Measurements from ENCODE around the gene KRT78. TPM values are rescaled to one million over a fixed set of nuclear protein-coding genes. Genes with fewer than 3 reads are reported as not detected.

The KRT78 gene
- polyA plus RNA-seq, 1 experiment: not detected

GRCh38 chr12:52847335-52848102 lies 1.3 kb downstream of the KRT78 start:
- Histone ChIP-seq H3K4me3 (ENCODE audit: low read depth, low read length) (no peak overlapping the region), H3K27me3 (ENCODE audit: control insufficient read depth, insufficient read depth, low read length) (peaks cover 9% of the 10 kb centered on the region), H3K36me3 (ENCODE audit: control insufficient read depth, insufficient read depth, low read length) (no peaks in the 10 kb centered on the region)
- CTCF ChIA-PET: interaction anchor here (1.0 kb wide), 1 partner anchor 15 kb away, joined by 3 read pairs; no protein-coding TSS in a partner anchor
- POLR2A ChIA-PET: no interaction called here
- TF ChIP-seq, protein P1, sequence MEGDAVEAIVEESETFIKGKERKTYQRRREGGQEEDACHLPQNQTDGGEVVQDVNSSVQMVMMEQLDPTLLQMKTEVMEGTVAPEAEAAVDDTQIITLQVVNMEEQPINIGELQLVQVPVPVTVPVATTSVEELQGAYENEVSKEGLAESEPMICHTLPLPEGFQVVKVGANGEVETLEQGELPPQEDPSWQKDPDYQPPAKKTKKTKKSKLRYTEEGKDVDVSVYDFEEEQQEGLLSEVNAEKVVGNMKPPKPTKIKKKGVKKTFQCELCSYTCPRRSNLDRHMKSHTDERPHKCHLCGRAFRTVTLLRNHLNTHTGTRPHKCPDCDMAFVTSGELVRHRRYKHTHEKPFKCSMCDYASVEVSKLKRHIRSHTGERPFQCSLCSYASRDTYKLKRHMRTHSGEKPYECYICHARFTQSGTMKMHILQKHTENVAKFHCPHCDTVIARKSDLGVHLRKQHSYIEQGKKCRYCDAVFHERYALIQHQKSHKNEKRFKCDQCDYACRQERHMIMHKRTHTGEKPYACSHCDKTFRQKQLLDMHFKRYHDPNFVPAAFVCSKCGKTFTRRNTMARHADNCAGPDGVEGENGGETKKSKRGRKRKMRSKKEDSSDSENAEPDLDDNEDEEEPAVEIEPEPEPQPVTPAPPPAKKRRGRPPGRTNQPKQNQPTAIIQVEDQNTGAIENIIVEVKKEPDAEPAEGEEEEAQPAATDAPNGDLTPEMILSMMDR (IDR thresholded peaks at IDR 0.05; ENCODE audit: insufficient read depth, low read depth, low read length): no peak
- DNase-seq (ENCODE audit: low read depth): no peak

DNA sequence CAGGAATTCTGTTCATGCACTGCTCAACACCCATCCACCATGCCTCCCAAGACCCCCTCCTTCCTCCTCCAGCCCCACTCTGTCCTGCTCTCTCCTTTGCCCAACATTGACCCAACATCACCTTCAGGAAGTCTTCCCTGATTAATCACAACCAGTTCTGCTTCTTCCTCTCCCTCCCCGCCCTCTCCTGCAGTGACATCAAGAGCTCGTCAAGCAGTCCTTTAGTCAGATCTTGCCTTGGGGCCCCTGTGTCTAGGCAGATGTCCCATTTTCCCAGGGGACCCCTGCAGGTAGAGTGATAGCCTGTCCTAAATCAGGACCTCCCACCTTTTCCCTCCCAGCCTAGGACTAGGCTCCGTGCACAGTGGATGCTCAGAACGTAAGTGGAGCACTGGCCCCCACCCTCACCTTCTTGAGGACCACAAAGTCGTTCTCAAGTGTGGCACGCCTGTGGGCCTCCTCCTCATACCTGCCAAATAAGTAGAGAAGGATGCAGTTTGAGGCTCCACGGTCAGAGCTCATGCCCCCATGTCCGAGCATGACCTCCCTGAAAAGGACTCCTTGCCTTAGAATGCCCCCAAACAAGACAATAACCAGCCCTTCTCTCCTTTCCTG lies 2.3 kb downstream of the KRT78 start:
- ChIA-PET POLR2A (no interaction called here), CTCF (interaction anchor here (1.0 kb wide), 1 partner anchor 16 kb away, joined by 3 read pairs; no protein-coding TSS in a partner anchor)
- Histone ChIP-seq H3K36me3 (ENCODE audit: control insufficient read depth, insufficient read depth, low read length) (no peaks in the 10 kb centered on the region), H3K4me3 (ENCODE audit: low read depth, low read length) (no peak overlapping the region), H3K27me3 (ENCODE audit: control insufficient read depth, insufficient read depth, low read length) (peaks cover 6% of the 10 kb centered on the region)
- no peak for DNase-seq (ENCODE audit: low read depth)
- TF ChIP-seq, protein P1 (IDR thresholded peaks at IDR 0.05; ENCODE audit: insufficient read depth, low read depth, low read length): no peak

DNA sequence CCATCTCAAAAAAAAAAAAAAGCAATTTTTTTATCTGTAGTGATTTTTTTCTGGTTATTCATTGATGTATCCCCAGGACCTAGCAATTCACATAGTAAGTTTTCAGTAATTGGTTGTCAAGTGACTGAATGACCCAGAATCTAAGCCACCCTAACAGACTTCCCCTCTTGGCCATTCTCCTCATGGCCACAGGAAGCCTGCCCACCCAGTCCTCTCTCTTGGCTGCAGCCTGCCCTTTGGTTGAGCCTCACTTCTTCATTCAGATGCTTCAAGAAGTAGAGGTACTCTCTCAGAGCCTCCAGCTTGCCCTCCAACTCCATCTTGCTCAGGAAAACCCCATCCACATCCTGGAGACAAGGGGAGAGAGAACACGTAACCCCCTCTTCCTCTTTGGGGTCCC lies 2.8 kb downstream of the KRT78 start:
- H3K4me3 ChIP-seq (ENCODE audit: low read depth, low read length): no peak overlapping the region
- DNase-seq (ENCODE audit: low read depth): no peak
- no peaks in the 10 kb centered on the region for H3K36me3 ChIP-seq (ENCODE audit: control insufficient read depth, insufficient read depth, low read length)
- POLR2A ChIA-PET: no interaction called here
- CTCF ChIA-PET: no interaction called here
- TF ChIP-seq, protein P1 (IDR thresholded peaks at IDR 0.05; ENCODE audit: insufficient read depth, low read depth, low read length): no peak
- H3K27me3 ChIP-seq (ENCODE audit: control insufficient read depth, insufficient read depth, low read length): peaks cover 6% of the 10 kb centered on the region

DNA sequence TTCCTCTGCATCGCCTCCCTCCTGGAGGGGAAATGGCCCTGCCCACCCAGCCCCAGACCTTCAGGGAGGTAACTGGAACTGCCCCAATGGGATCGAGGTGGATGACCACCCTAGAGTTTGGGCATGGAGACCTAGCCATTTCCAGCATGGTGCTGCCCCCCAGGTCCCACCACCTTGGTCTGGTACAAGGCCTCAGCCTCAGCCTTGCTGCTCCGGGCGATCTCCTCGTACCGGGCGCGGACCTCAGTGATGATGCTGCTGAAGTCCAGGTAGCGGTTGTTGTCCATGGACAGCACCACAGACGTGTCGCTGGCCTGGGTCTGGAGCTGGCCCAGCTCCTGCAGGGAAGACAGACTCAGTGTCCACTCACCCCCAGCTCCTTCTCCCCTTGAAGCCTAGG lies 4.4 kb downstream of the KRT78 start:
- Histone ChIP-seq H3K36me3 (ENCODE audit: control insufficient read depth, insufficient read depth, low read length) (no peaks in the 10 kb centered on the region), H3K4me3 (ENCODE audit: low read depth, low read length) (no peak overlapping the region), H3K27me3 (ENCODE audit: control insufficient read depth, insufficient read depth, low read length) (peaks cover 7% of the 10 kb centered on the region)
- CTCF ChIA-PET: interaction anchor here (1.1 kb wide), 1 partner anchor 35 kb away, joined by 3 read pairs; no protein-coding TSS in a partner anchor
- no peak for DNase-seq (ENCODE audit: low read depth)
- POLR2A ChIA-PET: no interaction called here
- TF ChIP-seq, protein P1 (IDR thresholded peaks at IDR 0.05; ENCODE audit: insufficient read depth, low read depth, low read length): no peak

DNA sequence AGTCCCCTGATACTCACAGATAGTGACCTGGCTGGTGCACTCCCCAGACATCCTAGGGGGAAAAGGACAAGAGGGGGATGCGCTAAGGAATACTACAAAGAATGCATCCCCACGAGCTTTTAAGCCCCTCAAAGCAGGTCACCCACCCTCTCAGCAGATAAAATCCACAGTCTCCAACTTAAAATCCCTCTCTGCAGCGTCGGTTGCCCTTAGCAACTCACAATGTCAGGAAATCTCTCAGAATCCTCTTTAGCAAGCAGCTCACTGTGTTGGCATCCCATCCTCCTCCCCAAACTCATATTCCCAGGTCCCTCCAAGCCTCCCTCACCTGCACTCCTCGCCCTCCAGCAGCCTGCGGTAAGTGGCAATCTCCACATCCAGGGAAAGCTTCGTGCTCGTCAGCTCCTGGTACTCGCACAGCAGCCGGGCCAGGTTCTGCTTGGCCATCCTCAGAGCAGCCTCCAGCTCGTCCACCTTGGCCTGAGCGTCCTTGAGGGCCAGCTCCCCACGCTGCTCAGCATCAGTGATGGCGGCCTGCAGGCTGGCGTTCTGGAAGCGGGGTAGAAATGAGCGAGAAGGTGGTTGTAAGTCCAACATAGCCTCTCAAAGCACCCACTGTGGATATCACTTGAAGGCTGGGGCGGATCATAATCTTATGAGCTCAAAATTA lies 9.2 kb downstream of the KRT78 start:
- no peak overlapping the region for H3K4me3 ChIP-seq (ENCODE audit: low read depth, low read length)
- TF ChIP-seq, protein P1 (IDR thresholded peaks at IDR 0.05; ENCODE audit: insufficient read depth, low read depth, low read length): no peak
- no peak for DNase-seq (ENCODE audit: low read depth)
- no peaks in the 10 kb centered on the region for H3K36me3 ChIP-seq (ENCODE audit: control insufficient read depth, insufficient read depth, low read length)
- H3K27me3 ChIP-seq (ENCODE audit: control insufficient read depth, insufficient read depth, low read length): peaks cover 6% of the 10 kb centered on the region
- ChIA-PET CTCF (interaction anchor here (0.9 to 1.1 kb wide), 2 partner anchors 9 to 31 kb away, joined by 3 read pairs; no protein-coding TSS in a partner anchor), POLR2A (no interaction called here)

Data from BJ (cell line).